Measurements from ENCODE around the gene HENMT1. TPM values are rescaled to one million over a fixed set of nuclear protein-coding genes. Genes with fewer than 3 reads are reported as not detected.

Gene HENMT1
- total and polyA plus RNA-seq, 9 of the 15 experiments (the other 6 are each of a cell fraction or from before 2014, with no cell fraction given): not detected

DNA sequence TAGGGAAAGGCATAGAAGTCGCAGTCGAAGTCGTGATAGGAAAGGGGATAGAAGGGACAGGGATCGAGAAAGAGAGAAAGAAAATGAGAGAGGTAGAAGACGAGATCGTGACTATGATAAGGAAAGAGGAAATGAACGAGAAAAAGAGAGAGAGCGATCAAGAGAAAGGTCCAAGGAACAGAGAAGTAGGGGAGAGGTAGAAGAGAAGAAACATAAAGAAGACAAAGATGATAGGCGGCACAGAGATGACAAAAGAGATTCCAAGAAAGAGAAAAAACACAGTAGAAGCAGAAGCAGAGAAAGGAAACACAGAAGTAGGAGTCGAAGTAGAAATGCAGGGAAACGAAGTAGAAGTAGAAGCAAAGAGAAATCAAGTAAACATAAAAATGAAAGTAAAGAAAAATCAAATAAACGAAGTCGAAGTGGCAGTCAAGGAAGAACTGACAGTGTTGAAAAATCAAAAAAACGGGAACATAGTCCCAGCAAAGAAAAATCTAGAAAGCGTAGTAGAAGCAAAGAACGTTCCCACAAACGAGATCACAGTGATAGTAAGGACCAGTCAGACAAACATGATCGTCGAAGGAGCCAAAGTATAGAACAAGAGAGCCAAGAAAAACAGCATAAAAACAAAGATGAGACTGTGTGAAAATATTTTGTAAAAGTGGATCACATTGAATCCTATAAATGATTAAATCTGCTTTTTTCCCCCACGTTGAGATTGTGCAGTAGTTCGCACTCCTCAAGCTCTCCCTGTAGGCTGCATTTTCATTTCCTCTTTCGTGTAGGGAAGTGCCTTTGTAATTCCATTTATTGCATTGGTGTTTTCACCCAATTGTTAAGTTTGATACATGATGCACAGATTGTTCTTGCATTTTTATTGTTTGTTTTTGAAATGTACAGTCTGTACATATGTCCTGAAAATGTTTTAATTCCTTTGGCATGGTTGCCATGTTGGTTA is 38.8 kb upstream of the HENMT1 start (continued):
- no peak for TF ChIP-seq RFX7 (CRISPR knock-in tag; IDR thresholded peaks at IDR 0.05)
- no peak for TF ChIP-seq ZKSCAN3 (CRISPR knock-in tag; IDR thresholded peaks at IDR 0.05)
- TF ChIP-seq NBN (IDR thresholded peaks at IDR 0.05; ENCODE audit: low read depth): peak; percentile 59; the same call in 1 of the 2 replicates
- TF ChIP-seq ZNF668 (CRISPR knock-in tag; IDR thresholded peaks at IDR 0.05): no peak
- no peak for TF ChIP-seq MYNN (IDR thresholded peaks at IDR 0.05)
- no peak for TF ChIP-seq MYNN (CRISPR knock-in tag; IDR thresholded peaks at IDR 0.05)
- TF ChIP-seq, protein P1, sequence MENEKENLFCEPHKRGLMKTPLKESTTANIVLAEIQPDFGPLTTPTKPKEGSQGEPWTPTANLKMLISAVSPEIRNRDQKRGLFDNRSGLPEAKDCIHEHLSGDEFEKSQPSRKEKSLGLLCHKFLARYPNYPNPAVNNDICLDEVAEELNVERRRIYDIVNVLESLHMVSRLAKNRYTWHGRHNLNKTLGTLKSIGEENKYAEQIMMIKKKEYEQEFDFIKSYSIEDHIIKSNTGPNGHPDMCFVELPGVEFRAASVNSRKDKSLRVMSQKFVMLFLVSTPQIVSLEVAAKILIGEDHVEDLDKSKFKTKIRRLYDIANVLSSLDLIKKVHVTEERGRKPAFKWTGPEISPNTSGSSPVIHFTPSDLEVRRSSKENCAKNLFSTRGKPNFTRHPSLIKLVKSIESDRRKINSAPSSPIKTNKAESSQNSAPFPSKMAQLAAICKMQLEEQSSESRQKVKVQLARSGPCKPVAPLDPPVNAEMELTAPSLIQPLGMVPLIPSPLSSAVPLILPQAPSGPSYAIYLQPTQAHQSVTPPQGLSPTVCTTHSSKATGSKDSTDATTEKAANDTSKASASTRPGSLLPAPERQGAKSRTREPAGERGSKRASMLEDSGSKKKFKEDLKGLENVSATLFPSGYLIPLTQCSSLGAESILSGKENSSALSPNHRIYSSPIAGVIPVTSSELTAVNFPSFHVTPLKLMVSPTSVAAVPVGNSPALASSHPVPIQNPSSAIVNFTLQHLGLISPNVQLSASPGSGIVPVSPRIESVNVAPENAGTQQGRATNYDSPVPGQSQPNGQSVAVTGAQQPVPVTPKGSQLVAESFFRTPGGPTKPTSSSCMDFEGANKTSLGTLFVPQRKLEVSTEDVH (IDR thresholded peaks at IDR 0.05; ENCODE audit: low read depth, partially characterized antibody): peak; percentile 74
- no peak for TF ChIP-seq ZNF79 (CRISPR knock-in tag; IDR thresholded peaks at IDR 0.05; ENCODE audit: low read depth)
- TF ChIP-seq, protein P2, sequence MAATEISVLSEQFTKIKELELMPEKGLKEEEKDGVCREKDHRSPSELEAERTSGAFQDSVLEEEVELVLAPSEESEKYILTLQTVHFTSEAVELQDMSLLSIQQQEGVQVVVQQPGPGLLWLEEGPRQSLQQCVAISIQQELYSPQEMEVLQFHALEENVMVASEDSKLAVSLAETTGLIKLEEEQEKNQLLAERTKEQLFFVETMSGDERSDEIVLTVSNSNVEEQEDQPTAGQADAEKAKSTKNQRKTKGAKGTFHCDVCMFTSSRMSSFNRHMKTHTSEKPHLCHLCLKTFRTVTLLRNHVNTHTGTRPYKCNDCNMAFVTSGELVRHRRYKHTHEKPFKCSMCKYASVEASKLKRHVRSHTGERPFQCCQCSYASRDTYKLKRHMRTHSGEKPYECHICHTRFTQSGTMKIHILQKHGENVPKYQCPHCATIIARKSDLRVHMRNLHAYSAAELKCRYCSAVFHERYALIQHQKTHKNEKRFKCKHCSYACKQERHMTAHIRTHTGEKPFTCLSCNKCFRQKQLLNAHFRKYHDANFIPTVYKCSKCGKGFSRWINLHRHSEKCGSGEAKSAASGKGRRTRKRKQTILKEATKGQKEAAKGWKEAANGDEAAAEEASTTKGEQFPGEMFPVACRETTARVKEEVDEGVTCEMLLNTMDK (IDR thresholded peaks at IDR 0.05; ENCODE audit: borderline replicate concordance, insufficient read depth, low read depth, low read length, poor library complexity, severe bottlenecking): no peak
- peak; percentile 24 for TF ChIP-seq GATA2 (CRISPR knock-in tag; IDR thresholded peaks at IDR 0.05)
- no peak for TF ChIP-seq KDM1A (IDR thresholded peaks at IDR 0.05)
